Esophagus muscularis mucosa (tissue), 4 donors: ENCODE results near the gene C12orf57. TPM values are rescaled to one million over a fixed set of nuclear protein-coding genes. Genes with fewer than 3 reads are reported as not detected.

Experiments used
- DNase-seq: peaks from one replicate; pipeline ENCODE4 v3.0.0-alpha.2; 2017; ENCODE audit errors: extremely low spot score
- H3K27ac ChIP-seq, 4 donors: fragments of 200-600 bp; sonication (generic); replicated peaks in 1 of 4; 1 replicate in 3 of 4; 2 replicates in 1 of 4; pipeline ENCODE4 v1.5.1; 2016 to 2019; ENCODE audit warnings: mild to moderate bottlenecking in 1 of 4
- H3K27me3 ChIP-seq, 4 donors: fragments of 200-600 bp; sonication (generic); one replicate each; pipeline versions ENCODE4 v1.5.1 to v1.6.0; 2016 to 2019
- H3K36me3 ChIP-seq, 4 donors: fragments of 200-600 bp; sonication (generic); one replicate each; pipeline ENCODE4 v1.5.1; 2016 to 2019
- H3K4me1 ChIP-seq, 4 donors: fragments of 200-600 bp; sonication (generic); one replicate each; pipeline ENCODE4 v1.5.1; 2016 to 2019
- H3K4me3 ChIP-seq, 4 donors: fragments of 200-600 bp; sonication (generic); 1 replicate in 2 of 4; 2 replicates in 2 of 4; pipeline ENCODE4 v1.5.1; 2016 to 2019; ENCODE audit warnings: mild to moderate bottlenecking in 4 of 4, moderate library complexity in 1 of 4
- H3K9me3 ChIP-seq, 4 donors: fragments of 200-600 bp; sonication (generic); 1 replicate in 3 of 4; 2 replicates in 1 of 4; pipeline ENCODE4 v1.5.1; 2016 to 2019
- EP300 ChIP-seq: sonication (generic); formaldehyde crosslinking; IDR thresholded peaks from one replicate; pipeline ENCODE4 v1.6.1; 2017; ENCODE audit warnings: antibody characterized with exemption
- POLR2A ChIP-seq: fragments of 450-650 bp; IDR thresholded peaks from one replicate; pipeline ENCODE4 v1.6.1; 2017; ENCODE audit warnings: antibody characterized with exemption, moderate library complexity, mild to moderate bottlenecking, low read depth
- POLR2AphosphoS5 ChIP-seq, 2 donors: sonication (generic); formaldehyde crosslinking; IDR thresholded peaks; one replicate each; pipeline ENCODE4 v1.6.1; 2017; ENCODE audit warnings: antibody characterized with exemption in 2 of 2
- WGBS: methylation state at CpG from one replicate; pipeline ENCODE4 v1.1.5; 2018; 5-methylcytosine and 5-hydroxymethylcytosine counted together
- intact Hi-C: fragments of 100-400 bp; cut with DNase I; formaldehyde crosslinking; loops from one replicate; pipeline ENCODE4 v1.15.1; 2023
- total RNA-seq, 4 donors: library from RNA; depleted of rRNA; stranded (reverse); fragments of >200 nt; gene quantifications; one replicate each; pipeline versions ENCODE4 v1.1.0 to v1.2.1, GENCODE V29; 2016
- TF ChIP-seq, protein P1 (sequence below), 3 experiments: fragments of 200-600 bp in 2 of 3; fragments of 450-650 bp in 1 of 3; sonication (generic) in 2 of 3; IDR thresholded peaks; one replicate each; pipeline ENCODE4 v1.5.1; 2017 to 2019; ENCODE audit warnings: antibody characterized with exemption in 3 of 3, mild to moderate bottlenecking in 2 of 3, moderate library complexity in 1 of 3

The C12orf57 gene
- total RNA-seq, 4 donors from 2014 or later: 307 to 437 (median 325) TPM

GRCh38 chr12:6975297-6976032, 31.6 kb downstream of the C12orf57 start:
- no peak for DNase-seq

GRCh38 chr12:6977653-6978052, 33.8 kb downstream of the C12orf57 start:
- intact Hi-C loops: no loop called here
- TF ChIP-seq EP300 (no peak), POLR2A (no peak), POLR2AphosphoS5 (IDR thresholded peaks at IDR 0.05) (no peak)
- TF ChIP-seq, protein P1, sequence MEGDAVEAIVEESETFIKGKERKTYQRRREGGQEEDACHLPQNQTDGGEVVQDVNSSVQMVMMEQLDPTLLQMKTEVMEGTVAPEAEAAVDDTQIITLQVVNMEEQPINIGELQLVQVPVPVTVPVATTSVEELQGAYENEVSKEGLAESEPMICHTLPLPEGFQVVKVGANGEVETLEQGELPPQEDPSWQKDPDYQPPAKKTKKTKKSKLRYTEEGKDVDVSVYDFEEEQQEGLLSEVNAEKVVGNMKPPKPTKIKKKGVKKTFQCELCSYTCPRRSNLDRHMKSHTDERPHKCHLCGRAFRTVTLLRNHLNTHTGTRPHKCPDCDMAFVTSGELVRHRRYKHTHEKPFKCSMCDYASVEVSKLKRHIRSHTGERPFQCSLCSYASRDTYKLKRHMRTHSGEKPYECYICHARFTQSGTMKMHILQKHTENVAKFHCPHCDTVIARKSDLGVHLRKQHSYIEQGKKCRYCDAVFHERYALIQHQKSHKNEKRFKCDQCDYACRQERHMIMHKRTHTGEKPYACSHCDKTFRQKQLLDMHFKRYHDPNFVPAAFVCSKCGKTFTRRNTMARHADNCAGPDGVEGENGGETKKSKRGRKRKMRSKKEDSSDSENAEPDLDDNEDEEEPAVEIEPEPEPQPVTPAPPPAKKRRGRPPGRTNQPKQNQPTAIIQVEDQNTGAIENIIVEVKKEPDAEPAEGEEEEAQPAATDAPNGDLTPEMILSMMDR (IDR thresholded peaks at IDR 0.05): no peak
- no peaks in the 10 kb centered on the region for H3K27me3 ChIP-seq
- 75% methylated on average over 10 of the region's 10 CpGs for WGBS
- no peaks in the 10 kb centered on the region for H3K9me3 ChIP-seq
- no peak overlapping the region for H3K27ac ChIP-seq
- H3K4me3 ChIP-seq: no peak overlapping the region
- peaks cover 37 to 95% (median 90%) of the 10 kb centered on the region in 4 donors for H3K36me3 ChIP-seq
- no peak for DNase-seq
- peaks cover 0 to 8% (median 0%) of the 10 kb centered on the region in 4 donors for H3K4me1 ChIP-seq

More at GRCh38 chr12:6975297-6976032, 31.6 kb downstream of the C12orf57 start:
- no peak overlapping the region for H3K27ac ChIP-seq
- intact Hi-C loops: no loop called here
- TF ChIP-seq EP300: no peak
- TF ChIP-seq, protein P1 (IDR thresholded peaks at IDR 0.05): no peak
- no peak for TF ChIP-seq POLR2AphosphoS5 (IDR thresholded peaks at IDR 0.05)
- TF ChIP-seq POLR2A: no peak
- peaks cover 14 to 18% (median 15%) of the 10 kb centered on the region in 4 donors for H3K4me1 ChIP-seq
- H3K36me3 ChIP-seq: peaks cover 37 to 73% (median 68%) of the 10 kb centered on the region in 4 donors
- no peaks in the 10 kb centered on the region for H3K9me3 ChIP-seq
- H3K4me3 ChIP-seq: no peak overlapping the region
- no peaks in the 10 kb centered on the region for H3K27me3 ChIP-seq
- 92% methylated on average over 2 of the region's 2 CpGs for WGBS

GRCh38 chr12:6978188-6978587, 34.4 kb downstream of the C12orf57 start:
- intact Hi-C loops: no loop called here
- no peak overlapping the region for H3K27ac ChIP-seq

GRCh38 chr12:6978611-6979011, 34.8 kb downstream of the C12orf57 start:
- Histone ChIP-seq H3K4me1 (peaks cover 0 to 8% (median 0%) of the 10 kb centered on the region in 4 donors), H3K27me3 (no peaks in the 10 kb centered on the region), H3K9me3 (no peaks in the 10 kb centered on the region), H3K27ac (no peak overlapping the region), H3K36me3 (peaks cover 37 to 100% (median 95%) of the 10 kb centered on the region in 4 donors), H3K4me3 (no peak overlapping the region)
- WGBS: 91% methylated on average over 3 of the region's 3 CpGs
- no peak for DNase-seq
- intact Hi-C loops: no loop called here
- TF ChIP-seq EP300 (no peak), POLR2AphosphoS5 (IDR thresholded peaks at IDR 0.05) (no peak), POLR2A (no peak)
- TF ChIP-seq, protein P1 (IDR thresholded peaks at IDR 0.05): no peak

More at GRCh38 chr12:6978188-6978587, 34.4 kb downstream of the C12orf57 start:
- Histone ChIP-seq H3K4me3 (no peak overlapping the region), H3K36me3 (peaks cover 37 to 99% (median 95%) of the 10 kb centered on the region in 4 donors), H3K27me3 (no peaks in the 10 kb centered on the region), H3K9me3 (no peaks in the 10 kb centered on the region), H3K4me1 (peaks cover 0 to 8% (median 0%) of the 10 kb centered on the region in 4 donors)
- 94% methylated on average over 4 of the region's 6 CpGs for WGBS
- DNase-seq: no peak
- TF ChIP-seq POLR2AphosphoS5 (IDR thresholded peaks at IDR 0.05) (no peak), EP300 (no peak), POLR2A (no peak)
- TF ChIP-seq, protein P1 (IDR thresholded peaks at IDR 0.05): no peak
